ENCODE measurements around the gene MCF2L.

MCF2L gene

DNA sequence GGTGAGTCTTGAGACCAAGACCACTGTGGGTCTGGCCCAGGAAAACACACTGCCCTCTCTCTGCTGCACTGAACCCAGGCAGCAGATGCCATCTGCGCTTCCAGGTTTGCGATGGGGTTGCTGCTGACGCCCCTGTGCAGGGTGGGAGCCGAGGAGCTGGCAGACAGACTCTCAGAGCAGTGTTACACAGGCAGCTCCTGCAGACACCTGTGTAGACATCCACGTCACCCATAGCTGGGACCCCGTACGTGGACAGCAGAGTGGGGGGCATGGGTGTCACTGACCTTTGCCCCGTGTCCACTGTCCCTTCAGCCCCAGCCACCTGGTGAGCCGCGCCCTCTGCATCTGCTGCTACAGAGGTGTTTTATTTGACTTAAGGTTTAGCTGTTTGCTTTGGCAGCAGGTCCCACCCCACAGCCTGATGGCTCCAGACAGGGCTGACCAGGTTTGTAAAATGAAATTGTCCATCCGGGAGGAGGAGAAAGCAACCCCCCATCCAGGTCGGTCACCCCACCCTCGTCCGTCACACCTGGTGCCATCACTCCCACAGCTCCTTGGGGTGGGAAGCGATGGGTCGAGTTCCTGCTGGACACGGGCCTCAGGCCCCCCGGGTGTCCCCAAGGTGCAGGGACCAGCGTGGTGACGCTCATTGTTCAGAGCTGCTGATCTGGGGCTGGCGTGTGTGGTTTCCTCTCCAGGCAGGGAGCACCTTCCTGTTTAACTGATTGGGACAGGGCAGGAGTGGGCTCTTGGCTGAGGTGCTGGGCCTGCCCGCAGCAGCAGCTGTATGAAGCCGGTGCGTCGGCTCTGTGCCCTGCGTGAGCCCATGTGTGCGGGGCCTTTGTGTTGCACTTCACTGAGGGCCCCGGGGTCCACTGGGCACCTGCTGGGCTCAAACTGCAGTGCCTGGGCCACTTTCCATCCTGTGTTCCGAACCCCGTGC lies 28.4 kb downstream of the MCF2L start:
- DNase-seq (ENCODE audit: low read depth): no peak

DNA sequence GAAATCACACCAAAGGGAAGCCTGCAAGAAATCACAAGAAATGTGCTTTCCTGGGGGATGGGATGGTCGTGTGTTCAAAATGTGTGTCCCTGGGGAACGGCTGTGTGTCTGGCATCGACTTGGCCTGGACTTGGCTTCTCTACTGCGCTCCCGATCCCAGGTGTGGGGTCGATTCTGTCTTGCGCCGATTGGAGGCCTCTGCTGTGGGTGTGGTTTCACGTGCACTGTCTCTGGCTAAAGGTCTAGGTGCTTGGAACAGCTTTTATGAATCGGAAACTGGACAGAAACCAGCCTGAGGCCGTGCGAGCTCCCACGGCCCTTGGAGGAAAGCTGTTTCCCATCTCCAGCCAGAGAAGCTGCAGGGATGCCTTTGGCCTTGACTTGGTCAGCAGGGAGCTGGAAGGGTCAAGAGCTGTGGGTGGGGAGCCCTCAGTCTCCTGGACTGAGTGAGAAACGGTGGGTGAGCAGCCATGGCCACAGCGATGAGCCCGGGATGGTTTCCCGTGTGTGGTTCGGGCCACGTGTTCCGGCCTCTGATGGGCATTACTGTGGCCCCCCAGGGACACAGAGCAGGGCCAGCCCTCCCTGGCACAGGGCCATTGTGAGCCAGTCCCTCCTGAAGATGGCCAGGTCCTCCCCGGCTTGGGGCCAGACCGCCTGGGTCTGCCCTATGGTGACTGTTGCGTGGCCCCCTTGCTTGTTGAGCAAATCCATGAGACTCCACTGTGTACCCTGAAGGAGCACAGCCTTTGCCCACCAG lies 29.7 kb downstream of the MCF2L start:
- DNase-seq (ENCODE audit: low read depth): no peak

- DNase-seq (ENCODE audit: low read depth): no peak
These were observed 30.6 kb downstream of the MCF2L start for GRCh38 chr13:112999414-113000177.

- no peak for DNase-seq (ENCODE audit: low read depth)
These were observed 31.6 kb downstream of the MCF2L start for GRCh38 chr13:113000575-113000974.

DNA sequence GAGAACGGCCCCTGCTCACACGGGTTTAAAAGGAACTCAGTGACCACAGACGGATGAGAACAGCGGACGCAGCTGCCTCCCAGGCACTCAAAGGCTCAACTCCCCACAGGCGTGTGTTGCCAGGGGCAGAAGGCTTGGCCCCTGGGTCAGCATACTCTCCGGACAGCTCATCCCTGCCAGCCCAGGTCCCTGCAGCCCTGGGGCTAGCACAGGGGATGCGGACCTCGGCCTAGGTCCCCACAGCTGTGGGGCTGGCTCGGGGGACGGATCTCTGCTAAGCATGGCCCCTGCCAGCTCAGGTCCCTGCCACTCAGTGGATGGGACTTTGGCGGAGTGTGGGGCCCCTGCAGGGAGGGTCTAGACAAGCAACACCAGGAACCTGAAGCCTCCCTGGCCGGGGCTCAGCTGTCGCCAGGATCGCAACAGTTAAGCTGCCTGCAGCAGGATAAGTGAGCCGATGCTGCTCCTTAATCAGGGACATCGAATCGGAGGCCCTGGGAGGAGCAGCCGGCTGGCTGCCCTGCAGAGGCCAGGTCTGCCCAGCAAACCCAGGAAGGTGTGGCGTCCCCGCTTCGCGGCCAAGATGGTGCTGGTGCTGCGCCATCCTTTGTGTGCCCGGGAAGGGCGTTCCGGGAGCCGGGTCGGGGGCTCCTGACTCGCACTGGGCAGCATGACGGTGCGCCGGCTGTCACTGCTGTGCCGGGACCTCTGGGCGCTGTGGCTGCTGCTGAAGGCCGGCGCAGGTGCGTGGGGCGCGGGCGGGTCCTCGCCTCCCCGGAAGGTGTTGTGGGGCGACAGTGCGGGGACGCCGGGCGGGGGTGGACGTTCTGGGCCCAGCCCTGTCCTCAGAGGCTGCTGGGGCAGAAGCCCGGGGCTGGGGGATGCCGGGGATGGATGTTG lies 32.5 kb downstream of the MCF2L start:
- DNase-seq (ENCODE audit: low read depth): no peak

DNA sequence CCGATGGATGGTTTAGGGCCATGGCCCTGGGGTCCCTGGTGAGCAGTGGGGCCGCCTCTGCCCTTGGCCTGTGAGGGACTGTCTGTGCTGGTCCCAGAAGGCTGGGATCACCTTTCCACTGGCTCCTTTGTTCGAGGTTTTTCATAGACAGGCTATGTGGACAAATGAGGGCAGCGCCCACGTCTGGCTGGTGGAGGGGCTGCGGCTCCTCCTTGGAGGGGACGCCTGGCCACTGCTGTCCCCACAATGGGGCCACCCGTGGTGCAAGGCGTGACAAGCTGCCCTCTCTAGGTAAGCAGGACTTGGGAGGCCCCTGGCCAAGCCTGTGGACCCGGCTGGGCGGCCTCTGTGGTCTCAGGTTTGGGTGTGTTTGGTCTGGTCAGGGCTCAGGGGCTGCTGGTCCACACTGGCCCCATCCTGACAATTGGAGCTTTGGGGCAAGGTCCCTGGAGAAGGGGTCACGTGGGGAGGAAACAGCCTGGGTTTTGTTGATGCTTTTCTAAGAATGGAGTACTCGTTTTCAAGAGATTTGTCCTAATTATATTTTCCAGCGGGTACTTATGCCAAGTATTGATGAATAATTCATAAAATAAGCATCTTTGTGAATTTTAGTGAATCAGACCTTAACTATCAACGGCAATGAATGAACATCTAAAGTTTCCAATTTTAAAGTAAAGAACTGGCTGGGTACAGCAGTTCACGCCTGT lies 33.3 kb downstream of the MCF2L start:
- DNase-seq (ENCODE audit: low read depth): no peak

DNA sequence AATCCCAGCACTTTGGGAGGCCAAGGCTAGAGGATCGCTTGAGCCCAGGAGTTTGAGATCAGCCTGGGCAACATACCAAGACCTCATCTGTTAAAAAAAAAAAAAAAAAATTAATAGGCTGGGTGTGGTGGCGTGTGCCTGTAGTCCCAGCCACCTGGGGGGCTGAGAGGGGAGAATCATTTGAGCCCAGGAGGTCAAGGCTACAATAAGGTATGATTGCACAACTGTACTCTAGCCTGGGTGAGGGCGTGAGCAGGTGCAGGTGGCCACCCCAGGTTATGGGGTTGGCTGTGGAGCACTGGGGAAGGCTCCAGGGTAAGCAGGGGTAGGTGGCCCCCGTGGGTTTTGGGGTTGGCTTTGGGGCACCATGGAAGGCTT lies 33.9 kb downstream of the MCF2L start:
- DNase-seq (ENCODE audit: low read depth): no peak

- no peak for DNase-seq (ENCODE audit: low read depth)
These were observed 35.1 kb downstream of the MCF2L start for GRCh38 chr13:113004126-113004525.

- DNase-seq (ENCODE audit: low read depth): no peak
These were observed 36.3 kb downstream of the MCF2L start for GRCh38 chr13:113005076-113005865.

DNA sequence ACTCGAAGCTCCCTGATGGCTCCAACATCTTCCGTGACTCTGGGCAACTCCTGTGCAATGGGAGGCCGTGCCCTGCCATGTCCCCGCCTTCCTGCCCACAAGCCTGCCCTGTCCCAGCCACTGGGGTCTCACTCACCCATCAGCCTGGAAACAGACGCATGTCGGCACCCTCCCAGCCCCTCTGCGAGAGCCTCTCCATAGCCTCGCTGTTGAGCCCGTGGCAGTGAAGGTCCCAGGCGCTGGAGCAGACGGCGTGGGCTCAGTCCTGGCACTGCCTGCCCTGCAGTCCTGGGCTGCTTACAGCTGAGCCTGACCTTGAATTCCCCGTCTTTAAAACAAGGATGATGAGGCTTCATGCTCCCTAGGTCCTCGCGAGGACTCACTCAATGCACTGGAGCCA lies 37.0 kb downstream of the MCF2L start:
- no peak for DNase-seq (ENCODE audit: low read depth)

- no peak for DNase-seq (ENCODE audit: low read depth)
These were observed 37.6 kb downstream of the MCF2L start for GRCh38 chr13:113006660-113007059.

DNA sequence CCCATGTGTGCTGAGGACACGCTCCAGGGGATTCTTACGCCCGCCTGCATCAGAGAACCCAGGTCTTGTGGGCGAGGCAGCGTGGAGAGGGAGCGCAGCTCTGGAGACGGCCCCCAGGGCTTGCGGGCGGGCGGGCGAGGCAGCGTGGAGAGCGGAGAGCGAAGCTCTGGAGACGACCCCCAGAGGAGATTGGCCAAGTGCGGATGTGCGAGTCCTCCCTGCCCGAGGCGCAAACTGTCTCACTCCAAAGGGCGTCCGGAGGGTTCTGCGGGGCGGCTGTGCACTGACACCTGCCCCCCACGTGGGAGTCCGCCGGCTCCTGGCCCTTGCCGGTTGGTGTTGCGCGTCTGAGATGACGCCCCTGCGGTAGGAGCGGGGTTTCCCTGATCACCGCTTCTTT lies 39.8 kb downstream of the MCF2L start:
- DNase-seq (ENCODE audit: low read depth): no peak

- DNase-seq (ENCODE audit: low read depth): no peak
These were observed 40.9 kb downstream of the MCF2L start for GRCh38 chr13:113009743-113010509.

GRCh38 chr13:113010510-113010865 lies 41.5 kb downstream of the MCF2L start:
- no peak for DNase-seq (ENCODE audit: low read depth)

DNA sequence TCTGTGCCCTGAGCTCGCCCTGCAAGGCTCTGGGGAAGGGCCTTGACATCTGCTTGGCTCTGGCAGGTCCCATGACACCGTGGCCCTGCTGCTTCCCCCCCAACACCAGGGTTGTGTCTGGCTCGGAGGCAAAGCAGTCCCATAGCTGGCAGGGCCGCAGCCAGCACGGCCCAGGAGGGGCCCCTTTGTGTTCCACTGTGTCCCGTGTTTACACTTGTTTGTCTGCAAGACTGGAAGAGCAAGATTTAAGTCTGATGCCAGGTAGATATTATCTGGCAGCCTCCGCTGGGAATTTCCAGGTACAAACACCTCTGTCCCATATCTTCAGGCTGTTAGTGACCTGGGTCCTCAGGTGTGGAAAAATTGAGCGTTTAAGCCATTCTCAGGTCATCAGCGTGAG lies 44.3 kb downstream of the MCF2L start:
- DNase-seq (ENCODE audit: low read depth): no peak

DNA sequence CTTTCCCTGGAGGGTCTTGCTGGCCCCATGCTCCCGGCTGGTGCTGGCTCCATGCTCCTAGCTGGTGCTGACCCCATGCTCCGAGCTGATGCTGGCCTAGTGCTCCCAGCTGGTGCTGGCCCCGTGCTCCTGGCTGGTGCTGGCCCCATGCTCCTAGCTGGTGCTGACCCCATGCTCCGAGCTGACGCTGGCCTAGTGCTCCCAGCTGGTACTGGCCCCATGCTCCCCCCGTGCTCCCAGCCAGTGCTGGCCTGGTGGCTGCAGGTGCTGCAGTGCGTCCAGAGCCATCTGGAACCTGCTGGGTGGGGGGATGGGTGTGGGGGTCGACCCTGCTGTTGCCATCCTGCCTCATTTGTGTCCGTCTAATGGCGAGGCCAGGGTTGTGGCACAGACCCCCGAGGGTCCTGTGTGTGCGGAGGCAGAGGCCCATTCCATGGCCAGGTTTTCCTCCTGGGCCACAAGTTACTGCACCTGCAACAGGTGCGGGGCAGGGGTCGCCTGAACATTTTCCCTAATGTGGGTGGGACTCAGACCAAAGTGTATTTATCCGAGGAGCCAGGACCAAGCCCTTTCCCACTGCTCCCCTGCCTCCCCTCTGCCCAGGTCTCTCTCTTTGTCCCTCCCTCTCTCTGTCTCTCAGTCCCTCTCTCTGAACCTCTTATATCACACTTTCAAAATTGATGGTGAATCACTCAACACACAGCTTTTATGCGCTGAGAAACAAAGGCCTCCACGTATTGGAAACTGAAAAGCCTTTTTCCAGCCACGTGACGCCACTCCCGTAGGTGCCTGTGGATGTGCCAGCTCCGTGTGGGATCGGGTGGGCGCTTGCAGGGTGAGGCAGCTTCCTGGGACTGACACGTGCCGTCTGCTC lies 45.1 kb downstream of the MCF2L start:
- DNase-seq (ENCODE audit: low read depth): no peak

DNA sequence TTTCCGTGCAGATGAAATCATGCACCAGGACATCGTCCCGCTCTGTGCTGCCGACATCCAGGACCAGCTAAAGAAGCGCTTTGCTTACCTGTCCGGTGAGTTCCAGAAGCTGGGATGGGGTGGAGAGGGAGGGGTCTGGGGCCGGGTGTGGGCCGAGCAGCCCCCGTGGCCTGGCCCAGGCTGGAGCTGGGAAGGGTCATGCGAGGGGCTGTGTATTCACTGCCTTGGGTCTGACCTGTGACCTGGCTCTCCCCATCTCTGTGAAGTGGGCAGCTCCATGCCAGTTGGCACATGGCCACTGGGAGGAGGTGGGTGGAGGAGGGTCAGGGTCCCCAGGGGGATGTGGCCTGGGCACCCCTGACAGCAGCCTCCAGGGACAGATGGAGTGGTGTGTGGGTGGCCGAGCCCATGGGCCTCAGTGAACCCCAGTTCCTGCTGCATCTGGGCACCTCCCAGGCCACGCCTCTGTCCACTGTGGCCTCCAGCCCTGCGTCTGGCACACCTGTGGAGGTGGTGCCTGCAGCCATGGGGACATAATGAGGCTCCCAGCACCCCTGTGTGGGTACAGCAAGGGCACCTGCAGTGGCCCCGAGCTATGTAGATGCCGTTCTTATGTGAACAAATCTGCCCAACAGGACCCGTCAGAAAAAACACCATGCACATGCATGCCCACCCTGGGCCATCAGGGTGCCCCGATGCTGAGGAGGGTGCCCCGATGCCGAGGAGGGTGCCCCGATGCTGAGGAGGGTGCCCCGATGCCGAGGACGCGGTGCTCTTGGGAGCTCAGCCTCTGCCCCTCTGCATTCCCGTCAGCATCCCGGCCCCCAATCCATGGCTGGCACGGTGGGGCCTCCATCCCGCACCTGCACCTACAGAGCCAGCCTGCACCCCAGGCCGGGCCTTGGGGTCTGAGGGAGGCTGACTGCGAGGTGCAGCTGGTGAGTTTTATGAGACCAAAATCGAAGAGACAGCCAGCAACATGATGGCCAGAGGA lies 46.0 kb downstream of the MCF2L start:
- no peak for DNase-seq (ENCODE audit: low read depth)
